SK-N-SH (cell line): ENCODE results near the gene GPR15LG. TPM values are rescaled to one million over a fixed set of nuclear protein-coding genes. Genes with fewer than 3 reads are reported as not detected.

ENCODE experiments used
- CTCF ChIA-PET: fragments of 300-600, 350-600 bp; formaldehyde crosslinking; extraction: SDS; loops from one replicate; lab custom pipeline; 2021; lab: Yijun Ruan, JAX
- POLR2A ChIA-PET: fragments of 350-600 bp; sonication (Branson Sonifier 250); formaldehyde crosslinking; extraction: SDS; loops from one replicate; lab custom pipeline; 2020; ENCODE audit warnings: antibody characterized with exemption, inconsistent platforms; lab: Yijun Ruan, JAX
- DNase-seq: peaks from one replicate; pipeline ENCODE4 v3.0.0; 2012
- H2AFZ ChIP-seq: fragments of 200-600 bp; sonication (generic); 2 replicates; pipeline ENCODE4 v1.8.1; 2016; ENCODE audit warnings: antibody characterized with exemption, mild to moderate bottlenecking, low read depth
- H3F3A ChIP-seq: fragments of 200-600 bp; sonication (generic); replicated peaks from 2 replicates; pipeline ENCODE3; 2016; ENCODE audit warnings: antibody characterized with exemption, mild to moderate bottlenecking; ENCODE audit not compliant: insufficient read depth
- H3K27ac ChIP-seq, 2 experiments: fragments of 200-500 bp in 1 of 2; fragments of 200-600 bp in 1 of 2; sonication (Bioruptor generic) in 1 of 2; sonication (generic), shearing (Covaris generic) in 1 of 2; 2 replicates each; pipeline versions ENCODE4 v1.5.1 to v1.6.1; 2014 to 2016; ENCODE audit warnings: low read depth in 2 of 2, inconsistent platforms in 1 of 2, low read length in 1 of 2, mild to moderate bottlenecking in 1 of 2, mixed read lengths in 1 of 2
- H3K27me3 ChIP-seq: fragments of 200-600 bp; sonication (generic), shearing (Covaris generic); 2 replicates; pipeline ENCODE4 v1.6.1; 2016; ENCODE audit warnings: mixed run types; ENCODE audit not compliant: insufficient read depth
- H3K36me3 ChIP-seq, 2 experiments: fragments of 200-500 bp in 1 of 2; fragments of 200-600 bp in 1 of 2; sonication (Bioruptor generic) in 1 of 2; sonication (generic) in 1 of 2; replicated peaks in 1 of 2; 2 replicates each; pipeline versions ENCODE3 to v1.5.1; 2014 to 2016; ENCODE audit warnings: low read length in 1 of 2, mild to moderate bottlenecking in 1 of 2; ENCODE audit not compliant: insufficient read depth in 2 of 2, control insufficient read depth in 1 of 2
- H3K4me1 ChIP-seq, 2 experiments: fragments of 200-500 bp in 1 of 2; fragments of 200-600 bp in 1 of 2; sonication (Bioruptor generic) in 1 of 2; sonication (generic), shearing (Covaris generic) in 1 of 2; 2 replicates each; pipeline versions ENCODE4 v1.5.1 to v1.6.1; 2014 to 2016; ENCODE audit warnings: low read depth in 1 of 2, low read length in 1 of 2, mixed run types in 1 of 2; ENCODE audit not compliant: insufficient read depth in 2 of 2, control insufficient read depth in 1 of 2
- H3K4me2 ChIP-seq: fragments of 200-600 bp; sonication (generic), shearing (Covaris generic); 2 replicates; pipeline ENCODE4 v1.6.1; 2017; ENCODE audit warnings: mixed run types
- H3K4me3 ChIP-seq, 2 experiments: fragments of 200-500 bp in 1 of 2; fragments of 200-600 bp in 1 of 2; sonication (Bioruptor generic) in 1 of 2; sonication (generic), shearing (Covaris generic) in 1 of 2; 2 replicates each; pipeline versions ENCODE4 v1.5.1 to v1.8.1; 2014 to 2016; ENCODE audit warnings: low read depth in 2 of 2, inconsistent platforms in 1 of 2, low read length in 1 of 2, mild to moderate bottlenecking in 1 of 2, mixed read lengths in 1 of 2, moderate library complexity in 1 of 2
- H3K79me2 ChIP-seq: fragments of 200-600 bp; sonication (generic); 2 replicates; pipeline ENCODE4 v1.8.1; 2017; ENCODE audit warnings: mild to moderate bottlenecking; ENCODE audit not compliant: insufficient read depth
- H3K9ac ChIP-seq: fragments of 200-600 bp; sonication (generic); 2 replicates; pipeline ENCODE4 v1.6.1; 2017; ENCODE audit warnings: mixed run types
- H3K9me2 ChIP-seq: fragments of 200-600 bp; sonication (generic); 2 replicates; pipeline ENCODE4 v1.6.1; 2017; ENCODE audit warnings: mixed run types
- H3K9me3 ChIP-seq: fragments of 200-600 bp; sonication (generic); 2 replicates; pipeline ENCODE4 v1.6.1; 2017; ENCODE audit warnings: mixed run types, mild to moderate bottlenecking, moderate library complexity
- H4K20me1 ChIP-seq: fragments of 200-600 bp; sonication (generic); 2 replicates; pipeline ENCODE4 v1.6.1; 2017; ENCODE audit warnings: mild to moderate bottlenecking, mixed run types; ENCODE audit not compliant: insufficient read depth
- CTCF ChIP-seq: fragments of 200-600 bp; sonication (generic); IDR thresholded peaks from 2 replicates; pipeline ENCODE4 v1.6.1; 2017; ENCODE audit warnings: antibody characterized with exemption, mild to moderate bottlenecking, moderate library complexity
- FOXJ3 ChIP-seq: sonication (generic); formaldehyde crosslinking; IDR thresholded peaks from 2 replicates; pipeline ENCODE4 v1.5.1; 2020; ENCODE audit warnings: mild to moderate bottlenecking, missing genetic modification reagents
- MAX ChIP-seq: IDR thresholded peaks from 2 replicates; pipeline ENCODE4 v1.4.0; 2012; ENCODE audit warnings: low read depth
- NRF1 ChIP-seq: IDR thresholded peaks from 2 replicates; pipeline ENCODE4 v1.6.1; 2012; ENCODE audit warnings: low read depth, mild to moderate bottlenecking, low read length
- RFX5 ChIP-seq: IDR thresholded peaks from 2 replicates; pipeline ENCODE4 v1.6.1; 2012; ENCODE audit warnings: mild to moderate bottlenecking, improper control_type of control experiment, low read length
- SMC3 ChIP-seq: IDR thresholded peaks from 2 replicates; pipeline ENCODE4 v1.6.1; 2012; ENCODE audit warnings: low read depth, low read length, improper control_type of control experiment
- YY1 ChIP-seq: IDR thresholded peaks from 2 replicates; pipeline ENCODE4 v1.4.0; 2012; ENCODE audit warnings: low read depth, mild to moderate bottlenecking
- WGBS: methylation state at CpG from one replicate; pipeline ENCODE4 v1.1.6; 2017; ENCODE audit warnings: low lambda C conversion rate; 5-methylcytosine and 5-hydroxymethylcytosine counted together
- polyA plus RNA-seq, 3 experiments: library from polyadenylated mRNA; depleted of rRNA; stranded (reverse); fragments of >200 nt; gene quantifications; 2 replicates each; pipeline ENCODE4 v1.2.3, GENCODE V29; 2012
- TF ChIP-seq, protein P1 (sequence below): IDR thresholded peaks from 2 replicates; pipeline ENCODE4 v1.4.0; 2012; ENCODE audit warnings: low read depth, borderline replicate concordance
- TF ChIP-seq, protein P2 (sequence below): IDR thresholded peaks from 2 replicates; pipeline ENCODE4 v1.6.1; 2012; ENCODE audit warnings: mild to moderate bottlenecking, low read depth, low read length, moderate library complexity

Gene GPR15LG
- polyA plus RNA-seq, 1 of the 3 experiments (the other 2 are of a cell fraction): not detected

DNA sequence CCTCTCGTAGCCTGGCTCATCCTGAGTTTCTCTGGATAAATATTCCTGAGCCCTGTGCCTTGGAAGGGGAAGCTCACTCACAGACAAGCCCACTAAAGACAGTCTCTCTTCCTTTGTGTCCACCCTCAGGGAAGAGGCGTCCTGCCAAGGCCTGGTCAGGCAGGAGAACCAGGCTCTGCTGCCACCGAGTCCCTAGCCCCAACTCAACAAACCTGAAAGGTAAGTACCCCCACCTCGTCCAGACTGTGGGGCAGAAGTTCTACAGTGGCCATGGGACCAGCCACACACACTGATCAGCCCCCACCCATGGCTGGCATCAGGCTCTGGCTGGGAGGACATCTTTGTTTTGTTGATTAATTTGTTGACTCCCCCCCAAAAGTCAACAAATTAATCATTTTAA, 2.8 kb downstream of the GPR15LG start (continued):
- TF ChIP-seq, protein P1, sequence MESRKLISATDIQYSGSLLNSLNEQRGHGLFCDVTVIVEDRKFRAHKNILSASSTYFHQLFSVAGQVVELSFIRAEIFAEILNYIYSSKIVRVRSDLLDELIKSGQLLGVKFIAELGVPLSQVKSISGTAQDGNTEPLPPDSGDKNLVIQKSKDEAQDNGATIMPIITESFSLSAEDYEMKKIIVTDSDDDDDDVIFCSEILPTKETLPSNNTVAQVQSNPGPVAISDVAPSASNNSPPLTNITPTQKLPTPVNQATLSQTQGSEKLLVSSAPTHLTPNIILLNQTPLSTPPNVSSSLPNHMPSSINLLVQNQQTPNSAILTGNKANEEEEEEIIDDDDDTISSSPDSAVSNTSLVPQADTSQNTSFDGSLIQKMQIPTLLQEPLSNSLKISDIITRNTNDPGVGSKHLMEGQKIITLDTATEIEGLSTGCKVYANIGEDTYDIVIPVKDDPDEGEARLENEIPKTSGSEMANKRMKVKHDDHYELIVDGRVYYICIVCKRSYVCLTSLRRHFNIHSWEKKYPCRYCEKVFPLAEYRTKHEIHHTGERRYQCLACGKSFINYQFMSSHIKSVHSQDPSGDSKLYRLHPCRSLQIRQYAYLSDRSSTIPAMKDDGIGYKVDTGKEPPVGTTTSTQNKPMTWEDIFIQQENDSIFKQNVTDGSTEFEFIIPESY: no peak
- TF ChIP-seq NRF1 (no peak), MAX (no peak), SMC3 (no peak), YY1 (no peak)

DNA sequence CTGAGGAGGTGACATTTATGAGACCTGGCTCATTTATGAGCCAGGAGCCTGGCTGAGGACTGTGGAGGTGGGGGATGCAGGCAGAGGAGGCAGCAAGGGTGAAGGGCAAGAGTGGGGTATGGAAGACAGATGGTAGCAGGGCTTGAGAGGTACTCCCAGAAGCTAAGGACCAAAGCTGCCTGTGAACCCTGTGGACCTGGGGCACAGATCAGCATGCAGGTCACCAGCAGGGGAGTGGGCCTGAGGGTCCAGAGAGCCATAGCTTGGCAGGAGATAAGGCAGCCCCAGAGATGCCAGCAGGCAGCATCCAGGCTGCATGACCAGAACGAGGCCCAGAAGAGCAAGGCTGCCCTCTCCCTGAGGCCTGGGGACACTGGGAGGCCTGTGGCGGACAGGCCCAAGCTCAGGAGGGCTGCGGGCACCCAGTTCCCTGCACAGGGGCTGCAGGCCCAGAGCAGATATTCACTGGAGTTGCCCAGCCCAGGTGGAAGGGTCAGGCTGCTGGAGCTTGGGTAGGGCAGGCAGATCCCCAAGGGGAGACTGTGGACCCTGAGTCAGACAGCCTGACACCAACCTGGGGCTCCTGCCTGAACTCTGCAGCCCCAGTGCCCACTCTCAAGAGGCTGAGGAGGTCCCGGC, 3.4 kb downstream of the GPR15LG start:
- DNase-seq: no peak
- no peak for TF ChIP-seq RFX5
- TF ChIP-seq, protein P2, sequence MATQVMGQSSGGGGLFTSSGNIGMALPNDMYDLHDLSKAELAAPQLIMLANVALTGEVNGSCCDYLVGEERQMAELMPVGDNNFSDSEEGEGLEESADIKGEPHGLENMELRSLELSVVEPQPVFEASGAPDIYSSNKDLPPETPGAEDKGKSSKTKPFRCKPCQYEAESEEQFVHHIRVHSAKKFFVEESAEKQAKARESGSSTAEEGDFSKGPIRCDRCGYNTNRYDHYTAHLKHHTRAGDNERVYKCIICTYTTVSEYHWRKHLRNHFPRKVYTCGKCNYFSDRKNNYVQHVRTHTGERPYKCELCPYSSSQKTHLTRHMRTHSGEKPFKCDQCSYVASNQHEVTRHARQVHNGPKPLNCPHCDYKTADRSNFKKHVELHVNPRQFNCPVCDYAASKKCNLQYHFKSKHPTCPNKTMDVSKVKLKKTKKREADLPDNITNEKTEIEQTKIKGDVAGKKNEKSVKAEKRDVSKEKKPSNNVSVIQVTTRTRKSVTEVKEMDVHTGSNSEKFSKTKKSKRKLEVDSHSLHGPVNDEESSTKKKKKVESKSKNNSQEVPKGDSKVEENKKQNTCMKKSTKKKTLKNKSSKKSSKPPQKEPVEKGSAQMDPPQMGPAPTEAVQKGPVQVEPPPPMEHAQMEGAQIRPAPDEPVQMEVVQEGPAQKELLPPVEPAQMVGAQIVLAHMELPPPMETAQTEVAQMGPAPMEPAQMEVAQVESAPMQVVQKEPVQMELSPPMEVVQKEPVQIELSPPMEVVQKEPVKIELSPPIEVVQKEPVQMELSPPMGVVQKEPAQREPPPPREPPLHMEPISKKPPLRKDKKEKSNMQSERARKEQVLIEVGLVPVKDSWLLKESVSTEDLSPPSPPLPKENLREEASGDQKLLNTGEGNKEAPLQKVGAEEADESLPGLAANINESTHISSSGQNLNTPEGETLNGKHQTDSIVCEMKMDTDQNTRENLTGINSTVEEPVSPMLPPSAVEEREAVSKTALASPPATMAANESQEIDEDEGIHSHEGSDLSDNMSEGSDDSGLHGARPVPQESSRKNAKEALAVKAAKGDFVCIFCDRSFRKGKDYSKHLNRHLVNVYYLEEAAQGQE: no peak
- TF ChIP-seq FOXJ3: no peak
- no peak for TF ChIP-seq CTCF
- H3K4me1 ChIP-seq: peaks cover 0 to 8% of the 10 kb centered on the region in 2 experiments; a peak in 1 of 4 replicates
- no peaks in the 10 kb centered on the region for H3K79me2 ChIP-seq
- H3K9me2 ChIP-seq: no peaks in the 10 kb centered on the region
- H3K9me3 ChIP-seq: no peaks in the 10 kb centered on the region
- H3F3A ChIP-seq: no peaks in the 10 kb centered on the region
- no peaks in the 10 kb centered on the region for H3K27me3 ChIP-seq
- no peaks in the 10 kb centered on the region for H4K20me1 ChIP-seq
- H3K4me3 ChIP-seq: no peak overlapping the region
- no CpG with 5 or more reads among the region's 4 CpGs for WGBS
- POLR2A ChIA-PET: interaction anchor here (0.9 kb wide), 1 partner anchor 9 kb away, joined by 3 read pairs; no protein-coding TSS in a partner anchor
- no peak overlapping the region for H3K27ac ChIP-seq
- CTCF ChIA-PET: interaction anchor here (1.1 kb wide), 1 partner anchor 28 kb away, joined by 4 read pairs; no protein-coding TSS in a partner anchor
- no peak overlapping the region for H3K4me2 ChIP-seq
- H2AFZ ChIP-seq: no peak overlapping the region
- no peaks in the 10 kb centered on the region for H3K36me3 ChIP-seq
- no peak overlapping the region for H3K9ac ChIP-seq
